ENCODE results near the gene SMIM12.

The SMIM12 gene

GRCh38 chr1:34885405-34886247 is 26.1 kb upstream of the SMIM12 start:
- ATAC-seq: peak; percentile 91
- no peak overlapping the region for H3K27ac Mint-ChIP-seq

GRCh38 chr1:34884961-34885360 is 25.4 kb upstream of the SMIM12 start:
- peak overlapping the region; percentile 73 for H3K4me3 Mint-ChIP-seq
- ATAC-seq (no peak), DNase-seq (ENCODE audit: low spot score in 2 of 2) (no peak)
- H3K4me1 Mint-ChIP-seq: peaks cover 7% of the 10 kb centered on the region
- H3K9me3 Mint-ChIP-seq: no peaks in the 10 kb centered on the region
- H3K27ac Mint-ChIP-seq: no peak overlapping the region
- no peaks in the 10 kb centered on the region for H3K36me3 Mint-ChIP-seq

More at GRCh38 chr1:34885405-34886247, 26.1 kb upstream of the SMIM12 start:
- H3K36me3 Mint-ChIP-seq: no peaks in the 10 kb centered on the region
- H3K9me3 Mint-ChIP-seq: no peaks in the 10 kb centered on the region
- H3K4me3 Mint-ChIP-seq: peak overlapping the region; percentile 73
- peak; percentile 43 to 67 for DNase-seq (ENCODE audit: low spot score in 2 of 2)
- H3K4me1 Mint-ChIP-seq: peaks cover 7% of the 10 kb centered on the region

DNA sequence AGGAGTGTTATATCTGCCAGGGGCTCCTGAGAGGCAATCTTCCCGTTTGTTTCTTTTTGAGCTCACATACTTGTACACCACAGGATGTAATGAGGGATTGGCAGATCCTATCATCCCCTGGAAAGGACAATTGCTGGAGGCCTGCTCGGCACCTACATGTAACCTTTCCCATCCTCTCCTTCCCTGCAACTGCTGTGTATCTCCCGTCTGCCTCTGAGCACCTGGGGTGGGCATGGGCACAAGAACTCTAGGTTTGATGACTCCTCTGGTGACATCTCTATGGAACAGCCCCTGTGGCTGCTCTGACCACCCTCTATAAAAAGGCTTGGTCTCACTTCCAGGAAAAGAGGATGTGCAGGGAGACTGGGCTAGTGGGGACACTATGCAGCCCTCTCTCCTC is 25.0 kb upstream of the SMIM12 start:
- no peak overlapping the region for H3K27ac Mint-ChIP-seq
- no peaks in the 10 kb centered on the region for H3K9me3 Mint-ChIP-seq
- DNase-seq (ENCODE audit: low spot score in 2 of 2) (no peak), ATAC-seq (no peak)
- peaks cover 7% of the 10 kb centered on the region for H3K4me1 Mint-ChIP-seq
- no peaks in the 10 kb centered on the region for H3K36me3 Mint-ChIP-seq
- H3K4me3 Mint-ChIP-seq: peak overlapping the region; percentile 73

- no peak for ATAC-seq
- Mint-ChIP-seq H3K36me3 (no peaks in the 10 kb centered on the region), H3K4me1 (no peaks in the 10 kb centered on the region), H3K9me3 (no peaks in the 10 kb centered on the region), H3K4me3 (no peak overlapping the region), H3K27ac (no peak overlapping the region)
- no peak for DNase-seq (ENCODE audit: low spot score in 2 of 2)
Measured at GRCh38 chr1:34879230-34879629, 19.7 kb upstream of the SMIM12 start.

DNA sequence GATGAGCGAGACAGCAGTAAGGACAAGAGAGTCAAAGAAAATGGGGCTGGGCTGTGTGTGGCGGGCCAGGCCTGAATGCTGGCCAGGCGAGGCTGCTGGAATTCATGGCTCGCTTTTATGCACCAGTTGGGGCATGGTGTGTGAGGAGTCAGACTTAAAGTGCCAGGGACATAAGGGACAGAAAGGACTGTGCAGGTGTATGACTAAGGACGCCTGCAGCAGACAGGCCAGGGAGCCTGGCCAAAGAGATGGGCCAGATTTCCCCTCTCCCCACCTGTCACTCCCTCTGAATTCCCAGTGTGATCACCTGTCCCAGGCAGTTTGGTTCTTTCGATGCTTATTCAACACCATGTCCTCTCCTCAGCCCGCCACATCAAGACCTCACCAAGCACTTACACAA is 16.9 kb upstream of the SMIM12 start:
- Mint-ChIP-seq H3K27ac (no peak overlapping the region), H3K4me1 (peaks cover 4% of the 10 kb centered on the region), H3K9me3 (no peaks in the 10 kb centered on the region), H3K4me3 (no peak overlapping the region), H3K36me3 (no peaks in the 10 kb centered on the region)
- no peak for DNase-seq (ENCODE audit: low spot score in 2 of 2)
- ATAC-seq: no peak

DNA sequence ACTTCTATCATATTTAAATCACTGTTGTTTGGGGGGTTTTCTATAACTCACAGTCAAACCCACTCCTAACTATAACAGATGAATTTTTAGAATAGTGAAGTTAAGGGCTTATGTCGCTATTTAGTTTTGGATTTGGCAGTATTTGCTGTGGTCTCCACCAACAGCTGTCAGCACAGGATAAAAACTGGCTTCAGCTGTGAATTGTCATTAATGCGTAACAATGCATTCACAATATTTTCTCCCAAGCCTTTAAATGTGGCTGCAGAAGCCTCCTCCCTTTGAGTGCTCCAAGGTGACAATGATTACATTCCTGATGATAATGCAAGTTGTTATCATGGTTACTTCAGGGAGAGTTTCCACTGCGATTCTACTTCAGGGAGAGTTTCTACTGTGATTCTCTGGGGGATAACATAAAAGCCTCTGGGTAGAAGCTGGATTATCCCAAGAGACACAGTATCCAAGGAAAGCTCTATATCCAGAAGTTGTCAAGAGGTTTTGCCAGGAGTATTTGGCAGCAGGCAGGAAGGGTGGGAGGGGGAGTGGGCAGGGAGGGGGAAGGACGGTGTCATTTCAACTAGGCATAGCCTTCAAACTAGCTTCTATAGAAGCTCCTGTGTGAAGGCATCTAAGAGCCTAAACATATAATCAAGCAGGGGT is 14.9 kb upstream of the SMIM12 start:
- Mint-ChIP-seq H3K9me3 (no peaks in the 10 kb centered on the region), H3K36me3 (no peaks in the 10 kb centered on the region), H3K4me1 (peaks cover 8% of the 10 kb centered on the region), H3K27ac (no peak overlapping the region), H3K4me3 (no peak overlapping the region)
- ATAC-seq (no peak), DNase-seq (ENCODE audit: low spot score in 2 of 2) (no peak)

DNA sequence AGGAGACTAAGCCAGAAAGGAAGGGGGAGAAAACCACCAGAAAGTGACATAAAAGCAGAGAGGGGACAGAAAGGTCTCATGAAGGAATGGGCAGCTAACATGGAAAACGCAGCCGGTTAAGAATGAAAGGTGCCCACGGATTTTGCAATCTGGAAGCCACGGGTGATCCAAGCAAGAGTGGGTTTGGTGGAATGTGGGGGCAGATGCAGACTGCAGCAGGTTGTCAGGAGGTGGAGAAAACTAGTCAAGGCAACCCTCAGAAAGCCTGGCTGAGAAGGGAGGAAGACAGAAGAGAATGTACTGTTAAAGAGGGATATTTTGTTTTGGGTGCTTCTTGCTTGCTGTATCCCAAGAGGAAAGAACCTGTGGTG is 12.6 kb upstream of the SMIM12 start:
- no peaks in the 10 kb centered on the region for H3K9me3 Mint-ChIP-seq
- DNase-seq (ENCODE audit: low spot score in 2 of 2) (no peak), ATAC-seq (no peak)
- H3K36me3 Mint-ChIP-seq: no peaks in the 10 kb centered on the region
- peaks cover 16% of the 10 kb centered on the region for H3K4me1 Mint-ChIP-seq
- H3K27ac Mint-ChIP-seq: no peak overlapping the region
- no peak overlapping the region for H3K4me3 Mint-ChIP-seq

GRCh38 chr1:34871443-34872132 is 12.0 kb upstream of the SMIM12 start:
- H3K9me3 Mint-ChIP-seq: no peaks in the 10 kb centered on the region
- peaks cover 17% of the 10 kb centered on the region for H3K4me1 Mint-ChIP-seq
- DNase-seq (ENCODE audit: low spot score in 2 of 2) (no peak), ATAC-seq (no peak)
- no peaks in the 10 kb centered on the region for H3K36me3 Mint-ChIP-seq
- no peak overlapping the region for H3K27ac Mint-ChIP-seq
- H3K4me3 Mint-ChIP-seq: no peak overlapping the region

DNA sequence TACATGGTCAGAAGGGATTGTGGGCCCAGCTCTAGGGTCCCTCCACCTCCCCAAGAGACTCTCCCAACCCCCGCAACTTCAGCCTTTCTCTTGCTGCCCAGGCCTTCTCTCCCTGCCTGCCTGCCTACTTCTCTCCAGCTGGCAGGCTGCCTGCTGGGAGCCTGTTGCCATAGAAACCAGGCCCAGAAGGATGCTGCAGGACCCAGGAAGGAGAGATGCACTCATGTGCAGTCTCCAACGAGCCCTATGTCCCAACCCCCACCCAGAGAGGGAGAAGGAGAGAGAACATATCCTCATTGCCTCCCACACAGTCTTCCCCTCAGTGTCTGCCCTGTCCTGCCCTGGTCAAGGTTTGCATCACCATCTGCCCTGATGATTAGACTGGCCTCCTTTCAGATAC is 10.8 kb upstream of the SMIM12 start:
- DNase-seq (ENCODE audit: low spot score in 2 of 2) (no peak), ATAC-seq (no peak)
- H3K9me3 Mint-ChIP-seq: no peaks in the 10 kb centered on the region
- no peak overlapping the region for H3K4me3 Mint-ChIP-seq
- no peak overlapping the region for H3K27ac Mint-ChIP-seq
- H3K4me1 Mint-ChIP-seq: peaks cover 22% of the 10 kb centered on the region
- H3K36me3 Mint-ChIP-seq: no peaks in the 10 kb centered on the region

DNA sequence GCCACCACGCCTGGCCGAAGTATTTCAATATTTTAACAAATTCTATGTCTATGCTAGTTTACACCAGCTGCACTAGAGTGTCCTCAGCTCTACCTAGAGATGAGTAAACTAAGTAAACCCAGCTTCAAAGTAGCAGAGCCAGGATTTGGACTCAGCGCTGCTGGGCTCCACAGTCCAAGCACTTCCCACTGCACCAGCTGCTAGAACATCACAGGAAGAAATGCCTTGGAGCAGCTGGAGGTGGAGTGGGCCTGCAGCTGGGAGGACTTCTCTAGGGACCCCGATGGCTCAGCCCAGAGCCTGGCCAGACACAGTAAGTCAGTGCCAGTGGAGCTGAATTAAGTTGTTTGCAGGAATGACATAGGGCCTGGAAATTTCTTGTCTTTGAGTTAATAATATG is 10.2 kb upstream of the SMIM12 start:
- DNase-seq (ENCODE audit: low spot score in 2 of 2) (no peak), ATAC-seq (no peak)
- peaks cover 28% of the 10 kb centered on the region for H3K4me1 Mint-ChIP-seq
- H3K27ac Mint-ChIP-seq: no peak overlapping the region
- H3K36me3 Mint-ChIP-seq: no peaks in the 10 kb centered on the region
- H3K9me3 Mint-ChIP-seq: no peaks in the 10 kb centered on the region
- no peak overlapping the region for H3K4me3 Mint-ChIP-seq

DNA sequence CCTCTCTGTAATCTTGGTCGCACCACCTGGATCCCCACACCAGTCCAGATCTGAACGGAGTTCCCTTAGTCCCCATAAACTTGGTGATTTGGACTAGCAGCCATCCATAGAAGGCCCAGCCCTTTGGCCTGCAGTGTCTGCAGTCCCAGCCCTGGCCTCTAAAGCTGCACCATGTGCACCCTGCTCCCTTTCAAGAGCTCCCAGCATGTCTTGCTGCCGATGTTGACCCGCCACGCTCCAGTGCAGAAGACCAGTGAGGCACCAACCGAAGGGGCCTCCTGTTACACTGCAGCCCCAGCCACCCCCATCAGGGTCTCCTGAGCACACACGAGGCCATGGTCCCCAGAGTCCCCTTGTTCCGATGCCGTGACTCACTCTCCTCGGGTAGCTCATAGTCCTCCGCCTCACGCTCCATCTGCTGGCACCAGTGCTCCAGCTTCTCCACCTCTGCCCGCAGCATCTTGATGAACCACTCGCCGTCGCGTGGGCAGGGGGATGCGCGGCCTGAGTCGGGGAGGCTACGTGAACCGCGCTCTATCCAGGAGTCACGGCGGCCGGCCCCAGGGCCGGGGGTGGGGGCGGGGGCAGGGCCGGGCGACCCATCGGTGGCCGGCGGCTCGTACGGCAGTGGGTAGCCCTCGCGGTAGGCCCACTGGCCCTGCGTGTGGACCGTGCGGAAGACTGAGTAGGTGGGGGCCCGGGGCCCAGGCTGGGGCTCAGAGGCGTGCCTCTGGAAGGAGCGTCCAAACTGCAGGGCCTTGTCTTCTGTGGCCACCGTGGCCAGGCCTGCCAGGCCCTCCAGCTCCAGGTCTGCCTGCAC is 8.9 kb upstream of the SMIM12 start:
- ATAC-seq (no peak), DNase-seq (ENCODE audit: low spot score in 2 of 2) (no peak)
- no peaks in the 10 kb centered on the region for H3K9me3 Mint-ChIP-seq
- H3K36me3 Mint-ChIP-seq: no peaks in the 10 kb centered on the region
- H3K4me1 Mint-ChIP-seq: peaks cover 42% of the 10 kb centered on the region
- H3K4me3 Mint-ChIP-seq: peak overlapping the region; percentile 76
- H3K27ac Mint-ChIP-seq: peak overlapping the region; percentile 17

DNA sequence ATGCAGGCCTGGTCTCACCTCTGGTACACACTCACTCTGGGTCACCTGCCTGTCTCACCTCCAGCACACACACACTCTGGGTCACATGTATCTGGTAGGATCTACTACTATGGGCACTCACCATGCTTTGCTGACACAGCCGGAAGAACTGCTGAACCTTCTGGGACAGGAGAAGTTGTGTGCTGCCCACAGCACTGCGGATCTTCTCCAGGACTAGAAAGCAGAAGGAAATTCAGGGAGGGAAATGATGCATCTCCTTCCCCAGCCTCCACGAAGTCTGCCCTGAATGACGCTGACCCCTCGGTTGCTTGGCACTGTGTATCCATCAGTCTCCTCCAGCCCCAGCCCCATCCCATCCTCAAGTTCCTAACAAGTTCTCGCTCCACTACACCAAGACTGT is 7.9 kb upstream of the SMIM12 start:
- H3K4me3 Mint-ChIP-seq: peak overlapping the region; percentile 76
- peak overlapping the region; percentile 17 for H3K27ac Mint-ChIP-seq
- DNase-seq (ENCODE audit: low spot score in 2 of 2) (no peak), ATAC-seq (no peak)
- H3K4me1 Mint-ChIP-seq: peaks cover 52% of the 10 kb centered on the region
- no peaks in the 10 kb centered on the region for H3K36me3 Mint-ChIP-seq
- no peaks in the 10 kb centered on the region for H3K9me3 Mint-ChIP-seq

DNA sequence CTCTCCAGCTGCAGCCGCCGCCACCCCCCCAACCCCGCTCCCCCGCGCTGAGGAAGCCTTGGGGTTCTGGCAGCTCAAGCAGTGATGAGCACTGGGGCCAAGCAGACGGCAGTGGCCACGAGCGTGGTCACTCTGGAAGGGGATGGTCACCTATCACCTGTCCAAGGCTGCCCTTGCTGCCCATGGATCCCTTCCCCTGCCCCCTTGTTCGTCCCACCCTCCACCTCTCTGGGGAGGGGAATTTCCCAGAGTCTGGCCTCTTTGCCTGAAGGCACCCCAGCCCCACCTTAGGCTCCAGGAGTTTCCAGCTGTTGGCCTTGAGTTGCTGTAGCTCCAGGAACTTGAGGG is 7.2 kb upstream of the SMIM12 start:
- H3K4me1 Mint-ChIP-seq: peaks cover 52% of the 10 kb centered on the region
- ATAC-seq (no peak), DNase-seq (ENCODE audit: low spot score in 2 of 2) (no peak)
- peak overlapping the region; percentile 76 for H3K4me3 Mint-ChIP-seq
- peak overlapping the region; percentile 78 for H3K27ac Mint-ChIP-seq
- no peaks in the 10 kb centered on the region for H3K36me3 Mint-ChIP-seq
- H3K9me3 Mint-ChIP-seq: no peaks in the 10 kb centered on the region

- H3K4me3 Mint-ChIP-seq: peak overlapping the region; percentile 76
- H3K27ac Mint-ChIP-seq: peak overlapping the region; percentile 78
- H3K9me3 Mint-ChIP-seq: no peaks in the 10 kb centered on the region
- peaks cover 46% of the 10 kb centered on the region for H3K4me1 Mint-ChIP-seq
- H3K36me3 Mint-ChIP-seq: no peaks in the 10 kb centered on the region
- peak; percentile 78 for ATAC-seq
- DNase-seq (ENCODE audit: low spot score in 2 of 2): peak; percentile 94 to 98
Measured at GRCh38 chr1:34865981-34866761, 6.6 kb upstream of the SMIM12 start.
